Activated CD8-positive, alpha-beta memory T cell treated with anti-CD3 and anti-CD28 coated beads, Interleukin-2, amount 50 U/mL, for 24 hours (primary cell): ENCODE data around the gene AK1.
"Not testable (repeated sequence)": the region's sequence is repeated elsewhere in the genome, so short reads cannot be mapped to it uniquely, and the experiment has no call there.

Source experiments
- DNase-seq: peaks from one replicate; pipeline ENCODE4 v3.0.0-alpha.2; 2020; ENCODE audit errors: extremely low read depth

Gene AK1

GRCh38 chr9:127884427-127884911 is 7.0 kb upstream of the AK1 start:
- no peak for DNase-seq

GRCh38 chr9:127883959-127884358 is 6.5 kb upstream of the AK1 start:
- no peak for DNase-seq

GRCh38 chr9:127881715-127882114 is 4.2 kb upstream of the AK1 start:
- not testable (repeated sequence) for DNase-seq

GRCh38 chr9:127880143-127880542 is 2.7 kb upstream of the AK1 start:
- no peak for DNase-seq

- DNase-seq = no peak
Measured at GRCh38 chr9:127878652-127879390, 1.3 kb upstream of the AK1 start.

- no peak for DNase-seq
Measured at GRCh38 chr9:127878001-127878651, 651 bp upstream of the AK1 start.

GRCh38 chr9:127876764-127877562 is 512 bp downstream of the AK1 start:
- no peak for DNase-seq

GRCh38 chr9:127876026-127876763 is 1.3 kb downstream of the AK1 start:
- DNase-seq = no peak

GRCh38 chr9:127875306-127875966 is 2.0 kb downstream of the AK1 start:
- DNase-seq = no peak

- no peak for DNase-seq
Measured at GRCh38 chr9:127874301-127875221, 2.9 kb downstream of the AK1 start.

GRCh38 chr9:127873886-127874285 is 3.6 kb downstream of the AK1 start:
- DNase-seq = no peak

- DNase-seq = no peak
Measured at GRCh38 chr9:127873223-127873691, 4.2 kb downstream of the AK1 start.

- no peak for DNase-seq
Measured at GRCh38 chr9:127872369-127873222, 4.9 kb downstream of the AK1 start.

GRCh38 chr9:127871531-127871930 is 5.9 kb downstream of the AK1 start:
- DNase-seq = no peak

- DNase-seq = no peak
Measured at GRCh38 chr9:127870887-127871286, 6.6 kb downstream of the AK1 start.

- not testable (repeated sequence) for DNase-seq
Measured at GRCh38 chr9:127870153-127870491, 7.4 kb downstream of the AK1 start.

- peak; percentile 63 for DNase-seq
Measured at GRCh38 chr9:127869310-127870152, 7.9 kb downstream of the AK1 start.

GRCh38 chr9:127868278-127868902 is 9.1 kb downstream of the AK1 start:
- DNase-seq = no peak
